ENCODE measurements around the gene SLC25A22.

The SLC25A22 gene

GRCh38 chr11:742571-743201, 55.4 kb downstream of the SLC25A22 start:
- no peak for DNase-seq

GRCh38 chr11:742156-742546, 55.9 kb downstream of the SLC25A22 start:
- no peak for DNase-seq

Measured in NCI-H524 (cell line).